GM12891 (cell line): ENCODE results near the gene PLA2G4A.

Experiments
- PAX5 ChIP-seq: IDR thresholded peaks from 2 replicates; pipeline ENCODE4 v1.6.1; 2011; ENCODE audit warnings: low read length, moderate library complexity, mild to moderate bottlenecking; ENCODE audit not compliant: insufficient read depth, severe bottlenecking
- POLR2A ChIP-seq: IDR thresholded peaks from 2 replicates; pipeline ENCODE4 v1.6.1; 2011; ENCODE audit warnings: low read depth, low read length, control low read depth
- POLR2AphosphoS5 ChIP-seq: IDR thresholded peaks from 2 replicates; pipeline ENCODE4 v1.6.1; 2011; ENCODE audit warnings: low read depth, low read length, control low read depth
- SPI1 ChIP-seq: IDR thresholded peaks from 2 replicates; pipeline ENCODE4 v1.6.1; 2011; ENCODE audit warnings: low read depth, low read length, control low read depth
- TAF1 ChIP-seq: IDR thresholded peaks from 2 replicates; pipeline ENCODE4 v1.6.1; 2011; ENCODE audit warnings: low read depth, low read length, control low read depth

DNA sequence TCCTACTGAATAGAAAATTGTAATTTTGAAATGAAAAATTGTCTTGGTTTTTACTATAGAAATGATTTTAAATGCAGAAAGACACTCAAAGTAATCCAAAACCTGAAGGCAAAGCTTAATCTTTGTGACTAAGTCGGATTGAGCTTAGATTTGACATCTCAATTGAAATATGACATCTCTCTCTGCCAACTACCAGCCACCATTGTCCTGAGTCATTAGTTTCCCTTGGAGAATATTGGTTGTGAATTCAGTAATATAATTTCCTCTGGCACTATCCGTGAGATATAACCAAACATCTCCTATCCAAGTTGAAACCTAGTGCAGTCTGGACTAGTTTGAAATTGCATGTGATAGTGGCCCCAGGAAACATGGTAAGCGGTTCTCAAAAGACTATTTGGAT is 37.1 kb downstream of the PLA2G4A start:
- TF ChIP-seq POLR2A (no peak), SPI1 (no peak), POLR2AphosphoS5 (no peak), PAX5 (no peak), TAF1 (no peak)
